GM23338 (cell line): ENCODE measurements around the gene IRF5. TPM values are rescaled to one million over a fixed set of nuclear protein-coding genes. Genes with fewer than 3 reads are reported as not detected.

Experiments
- ATAC-seq: fragments of 200-7000 bp; cut with Tn5 transposase; 3 replicates; pipeline ENCODE4 v1.9.1; 2020
- DNase-seq: peaks from one replicate; pipeline ENCODE4 v3.0.0-alpha.2; 2015; ENCODE audit warnings: low spot score
- H2AFZ ChIP-seq: fragments of 200-600 bp; sonication (generic); 2 replicates; pipeline ENCODE4 v1.8.0; 2016; ENCODE audit warnings: antibody characterized with exemption, mild to moderate bottlenecking, moderate library complexity
- H3F3A ChIP-seq: fragments of 200-600 bp; sonication (generic); replicated peaks from 2 replicates; pipeline ENCODE4 v1.8.0; 2017; ENCODE audit warnings: antibody characterized with exemption, mixed run types, low read depth
- H3K27ac ChIP-seq: fragments of 200-600 bp; sonication (generic); 2 replicates; pipeline ENCODE4 v1.6.1; 2016; ENCODE audit warnings: low read depth
- H3K27me3 ChIP-seq: fragments of 200-600 bp; sonication (generic); 2 replicates; pipeline ENCODE4 v1.8.0; 2016; ENCODE audit warnings: mild to moderate bottlenecking, mixed run types, moderate library complexity; ENCODE audit not compliant: insufficient read depth
- H3K36me3 ChIP-seq: fragments of 200-600 bp; sonication (generic); 2 replicates; pipeline ENCODE4 v1.8.0; 2016; ENCODE audit warnings: mild to moderate bottlenecking; ENCODE audit not compliant: insufficient read depth
- H3K4me1 ChIP-seq: fragments of 200-600 bp; sonication (generic); 2 replicates; pipeline ENCODE4 v1.8.0; 2016; ENCODE audit warnings: mild to moderate bottlenecking, moderate library complexity; ENCODE audit not compliant: insufficient read depth
- H3K4me2 ChIP-seq: fragments of 200-600 bp; sonication (generic); 2 replicates; pipeline ENCODE4 v1.7.1; 2017; ENCODE audit warnings: mixed run types
- H3K4me3 ChIP-seq: fragments of 200-600 bp; sonication (generic); 2 replicates; pipeline ENCODE4 v1.6.1; 2016; ENCODE audit warnings: mixed run types
- H3K79me2 ChIP-seq: fragments of 200-600 bp; sonication (generic); replicated peaks from 2 replicates; pipeline ENCODE4 v1.8.0; 2017; ENCODE audit warnings: mild to moderate bottlenecking; ENCODE audit not compliant: insufficient read depth
- H3K9me2 ChIP-seq: fragments of 200-600 bp; sonication (generic); 2 replicates; pipeline ENCODE4 v1.8.0; 2017; ENCODE audit not compliant: insufficient read depth
- H4K20me1 ChIP-seq: fragments of 200-600 bp; sonication (generic); replicated peaks from 2 replicates; pipeline ENCODE4 v1.8.0; 2017; ENCODE audit warnings: mild to moderate bottlenecking; ENCODE audit not compliant: insufficient read depth
- H3K27ac Mint-ChIP-seq: 2 replicates; pipeline ENCODE4 v1.8.0; 2020; ENCODE audit warnings: inconsistent platforms, mild to moderate bottlenecking, moderate library complexity, mixed read lengths
- H3K27me3 Mint-ChIP-seq: 3 replicates; pipeline ENCODE4 v1.8.0; 2022; ENCODE audit warnings: low read depth, mild to moderate bottlenecking, moderate library complexity, mixed read lengths, inconsistent platforms; ENCODE audit not compliant: insufficient read depth, poor library complexity
- H3K36me3 Mint-ChIP-seq: 3 replicates; pipeline ENCODE4 v1.8.0; 2021; ENCODE audit warnings: low read depth, mild to moderate bottlenecking, inconsistent platforms, moderate library complexity, mixed read lengths
- H3K4me1 Mint-ChIP-seq: 3 replicates; pipeline ENCODE4 v1.8.0; 2020; ENCODE audit warnings: mild to moderate bottlenecking, inconsistent platforms, mixed read lengths
- H3K4me3 Mint-ChIP-seq: 3 replicates; pipeline ENCODE4 v1.8.0; 2021; ENCODE audit warnings: moderate library complexity, mild to moderate bottlenecking, inconsistent platforms, mixed read lengths
- H3K9me3 Mint-ChIP-seq: 3 replicates; pipeline ENCODE4 v1.8.0; 2020; ENCODE audit warnings: moderate library complexity, mild to moderate bottlenecking, inconsistent platforms, mixed read lengths
- EZH2 ChIP-seq: fragments of 200-600 bp; sonication (generic); IDR thresholded peaks from one replicate; pipeline ENCODE4 v1.8.0; 2017; ENCODE audit warnings: antibody characterized with exemption, mild to moderate bottlenecking, low read depth; ENCODE audit not compliant: unreplicated experiment
- POLR2AphosphoS5 ChIP-seq: IDR thresholded peaks from 2 replicates; pipeline ENCODE4 v1.6.1; 2016; ENCODE audit warnings: antibody characterized with exemption, low read depth
- REST ChIP-seq: IDR thresholded peaks from one replicate; pipeline ENCODE4 v1.6.1; 2018; ENCODE audit warnings: antibody characterized with exemption; ENCODE audit not compliant: unreplicated experiment
- ZNF331 ChIP-seq: fragments of 250-450 bp; sonication (Bioruptor Pico); IDR thresholded peaks from 2 replicates; pipeline ENCODE4 v1.5.0; 2020; ENCODE audit warnings: low read depth, mild to moderate bottlenecking, moderate library complexity
- polyA plus RNA-seq: library from polyadenylated mRNA; unstranded; fragments of >200 nt; fragmentation: Nextera tagmentation; extraction: Ambion mirVana; gene quantifications from 2 replicates; pipeline ENCODE4 v1.2.1, GENCODE V29; 2016
- total RNA-seq: library from RNA; depleted of rRNA; stranded (reverse); fragments of >200 nt; shearing (Covaris generic); gene quantifications from 2 replicates; pipeline ENCODE4 v1.2.3, GENCODE V29; 2014
- TF ChIP-seq, protein P1 (sequence below): IDR thresholded peaks from 2 replicates; pipeline ENCODE4 v1.6.1; 2016; ENCODE audit warnings: antibody characterized with exemption

The IRF5 gene
- total and polyA plus RNA-seq, 2 experiments from 2014 or later = 0.37 to 3.7 TPM

- TF ChIP-seq REST = no peak
These were observed 48.9 kb downstream of the IRF5 start (continued) for GRCh38 chr7:128986609-128987008.

DNA sequence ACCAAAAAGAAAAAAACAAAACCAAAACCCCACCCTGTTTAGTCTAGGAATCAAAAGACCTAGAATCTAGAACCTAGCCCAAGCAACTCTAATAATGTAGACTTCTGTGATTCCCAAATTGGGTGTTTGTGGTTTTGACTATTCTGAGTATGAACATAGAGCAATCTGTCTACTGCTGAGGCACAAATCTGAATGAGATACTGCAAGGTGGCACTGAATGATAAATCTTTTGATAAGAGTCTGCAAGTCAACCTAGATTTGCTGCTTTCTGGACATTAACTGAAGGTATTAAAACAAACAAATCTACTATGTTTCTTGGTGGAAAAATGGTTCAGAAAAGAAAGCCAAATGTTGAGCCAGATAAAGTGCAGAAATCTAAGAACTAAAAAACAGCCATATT, 50.6 kb downstream of the IRF5 start:
- Histone ChIP-seq H3K4me3 (no peak overlapping the region), H3K4me1 (peaks cover 14% of the 10 kb centered on the region), H3K79me2 (no peaks in the 10 kb centered on the region), H2AFZ (no peak overlapping the region), H3K9me2 (no peaks in the 10 kb centered on the region), H3F3A (no peaks in the 10 kb centered on the region), H3K4me2 (no peak overlapping the region), H3K27ac (no peak overlapping the region), H3K36me3 (peaks cover 18% of the 10 kb centered on the region; the same call in 1 of the 2 replicates), H4K20me1 (0 out of 2 replicates have a peak, but pooled peaks cover under 1% of the 10 kb centered on the region), H3K27me3 (no peaks in the 10 kb centered on the region)
- H3K4me1 Mint-ChIP-seq = peaks cover 17% of the 10 kb centered on the region
- H3K27ac Mint-ChIP-seq = no peak overlapping the region
- TF ChIP-seq ZNF331 (CRISPR knock-in tag) = no peak
- TF ChIP-seq, protein P1, sequence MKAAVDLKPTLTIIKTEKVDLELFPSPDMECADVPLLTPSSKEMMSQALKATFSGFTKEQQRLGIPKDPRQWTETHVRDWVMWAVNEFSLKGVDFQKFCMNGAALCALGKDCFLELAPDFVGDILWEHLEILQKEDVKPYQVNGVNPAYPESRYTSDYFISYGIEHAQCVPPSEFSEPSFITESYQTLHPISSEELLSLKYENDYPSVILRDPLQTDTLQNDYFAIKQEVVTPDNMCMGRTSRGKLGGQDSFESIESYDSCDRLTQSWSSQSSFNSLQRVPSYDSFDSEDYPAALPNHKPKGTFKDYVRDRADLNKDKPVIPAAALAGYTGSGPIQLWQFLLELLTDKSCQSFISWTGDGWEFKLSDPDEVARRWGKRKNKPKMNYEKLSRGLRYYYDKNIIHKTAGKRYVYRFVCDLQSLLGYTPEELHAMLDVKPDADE = no peak
- no peak for TF ChIP-seq EZH2
- TF ChIP-seq REST = no peak
- no peak for TF ChIP-seq POLR2AphosphoS5
- H3K4me3 Mint-ChIP-seq = no peak overlapping the region
- H3K36me3 Mint-ChIP-seq = peaks cover 48% of the 10 kb centered on the region
- ATAC-seq = no peak
- no peak for DNase-seq
- H3K9me3 Mint-ChIP-seq = no peaks in the 10 kb centered on the region
- H3K27me3 Mint-ChIP-seq = peaks cover 3% of the 10 kb centered on the region
